Measurements from ENCODE around the gene WASHC3. TPM values are rescaled to one million over a fixed set of nuclear protein-coding genes. Genes with fewer than 3 reads are reported as not detected.

The WASHC3 gene
- total RNA-seq = 100 to 1,000 TPM in 1 of 4 donors, 10 to 100 TPM in 3; 80.4 to 106 (median 87.1) TPM

- Histone ChIP-seq H3K4me1 (peaks cover 0 to 20% (median 0%) of the 10 kb centered on the region in 3 donors), H3K36me3 (peaks cover 0 to 19% of the 10 kb centered on the region in 2 donors), H3K4me3 (peak within 1 kb of the TSS; percentile 76 to 99), H3K27me3 (no peaks in the 10 kb centered on the region), H3K27ac (peak within 1 kb of the TSS; percentile 87 to 92 (median 91)), H3K9me3 (no peaks in the 10 kb centered on the region)
- WGBS, 2 donors (ENCODE audit: low coverage in 1 of 2) = 3 to 7% methylated on average over 8 to 9 of the region's 44 CpGs
- TF ChIP-seq CTCF (IDR thresholded peaks at IDR 0.05) = peak in 1 of 4 experiments; percentile 6
- TF ChIP-seq POLR2A (IDR thresholded peaks at IDR 0.05) = peak; percentile 67 to 76
- no peak for TF ChIP-seq EP300 (IDR thresholded peaks at IDR 0.05)
- peak; percentile 83 for TF ChIP-seq POLR2AphosphoS5 (IDR thresholded peaks at IDR 0.05)
- peak; percentile 99 for ATAC-seq
Observed at GRCh38 chr12:102061560-102062418, at the start of gene WASHC3. TSS of gene WASHC3 (minus strand) at chr12:102061991. CDS start at chr12:102061962, 29 bp downstream.

DNA sequence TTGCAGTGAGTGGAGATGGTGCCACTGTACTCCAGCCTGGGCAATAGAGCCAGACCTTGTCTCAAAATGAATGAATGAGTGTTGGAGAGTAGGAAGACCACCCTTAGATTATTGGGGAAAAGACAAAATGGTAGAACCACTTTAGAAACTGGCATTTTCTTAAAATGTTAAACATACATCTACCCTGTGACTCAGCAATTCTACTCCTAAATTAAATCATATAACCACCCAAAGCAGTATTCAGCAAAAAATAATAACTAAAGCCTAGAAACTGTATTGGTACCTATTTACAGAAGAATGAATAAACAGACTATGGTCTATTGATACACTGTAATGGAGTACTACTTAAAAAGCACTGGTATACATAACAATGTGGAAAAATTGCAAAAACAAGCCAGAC, 49.0 kb upstream of the WASHC3 start:
- Histone ChIP-seq H3K4me3 (no peak overlapping the region), H3K4me1 (no peaks in the 10 kb centered on the region), H3K27ac (no peak overlapping the region), H3K9me3 (no peaks in the 10 kb centered on the region), H3K36me3 (peaks cover 0 to 70% of the 10 kb centered on the region in 2 donors), H3K27me3 (no peaks in the 10 kb centered on the region)
- TF ChIP-seq CTCF (IDR thresholded peaks at IDR 0.05) = no peak
- TF ChIP-seq EP300 (IDR thresholded peaks at IDR 0.05) = no peak
- TF ChIP-seq POLR2A (IDR thresholded peaks at IDR 0.05) = no peak
- no peak for TF ChIP-seq POLR2AphosphoS5 (IDR thresholded peaks at IDR 0.05)
- ATAC-seq = no peak

DNA sequence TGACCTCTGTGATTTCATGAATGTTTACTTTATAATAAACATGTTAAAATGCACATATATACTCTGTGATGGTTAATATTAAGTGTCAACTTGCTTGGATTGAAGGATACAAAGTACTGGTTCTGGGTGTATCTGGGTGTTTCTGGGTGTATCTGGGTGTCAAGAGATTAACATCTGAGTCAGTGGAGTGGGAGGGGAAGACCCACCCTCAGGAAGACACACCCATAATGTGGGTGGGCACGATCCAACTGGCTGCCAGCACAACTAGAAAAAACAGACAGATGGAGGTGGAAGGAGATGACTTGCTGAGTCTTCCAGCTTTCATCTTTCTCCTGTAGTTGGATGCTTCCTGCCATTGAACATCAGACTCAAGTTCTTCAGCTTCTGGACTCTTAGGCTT, 46.2 kb upstream of the WASHC3 start:
- 83% methylated on average over 1 of the region's 1 CpG for WGBS, 2 donors (ENCODE audit: low coverage in 1 of 2)
- H3K27ac ChIP-seq = no peak overlapping the region
- H3K4me3 ChIP-seq = no peak overlapping the region
- no peak for ATAC-seq
- no peaks in the 10 kb centered on the region for H3K9me3 ChIP-seq
- H3K27me3 ChIP-seq = no peaks in the 10 kb centered on the region
- no peaks in the 10 kb centered on the region for H3K4me1 ChIP-seq
- peaks cover 0 to 83% of the 10 kb centered on the region in 2 donors for H3K36me3 ChIP-seq
- TF ChIP-seq CTCF (IDR thresholded peaks at IDR 0.05) (no peak), EP300 (IDR thresholded peaks at IDR 0.05) (no peak), POLR2AphosphoS5 (IDR thresholded peaks at IDR 0.05) (no peak), POLR2A (IDR thresholded peaks at IDR 0.05) (no peak)

GRCh38 chr12:102106905-102107304, 45.1 kb upstream of the WASHC3 start:
- no peak overlapping the region for H3K27ac ChIP-seq
- no peak overlapping the region for H3K4me3 ChIP-seq
- no peak for ATAC-seq
- H3K27me3 ChIP-seq = no peaks in the 10 kb centered on the region
- TF ChIP-seq CTCF (IDR thresholded peaks at IDR 0.05) = no peak
- no peak for TF ChIP-seq POLR2AphosphoS5 (IDR thresholded peaks at IDR 0.05)
- no peak for TF ChIP-seq EP300 (IDR thresholded peaks at IDR 0.05)
- no peak for TF ChIP-seq POLR2A (IDR thresholded peaks at IDR 0.05)
- no peaks in the 10 kb centered on the region for H3K4me1 ChIP-seq
- no peaks in the 10 kb centered on the region for H3K9me3 ChIP-seq
- WGBS, 2 donors (ENCODE audit: low coverage in 1 of 2) = 96 to 100% methylated on average over 1 to 2 of the region's 3 CpGs
- peaks cover 0 to 81% of the 10 kb centered on the region in 2 donors for H3K36me3 ChIP-seq

DNA sequence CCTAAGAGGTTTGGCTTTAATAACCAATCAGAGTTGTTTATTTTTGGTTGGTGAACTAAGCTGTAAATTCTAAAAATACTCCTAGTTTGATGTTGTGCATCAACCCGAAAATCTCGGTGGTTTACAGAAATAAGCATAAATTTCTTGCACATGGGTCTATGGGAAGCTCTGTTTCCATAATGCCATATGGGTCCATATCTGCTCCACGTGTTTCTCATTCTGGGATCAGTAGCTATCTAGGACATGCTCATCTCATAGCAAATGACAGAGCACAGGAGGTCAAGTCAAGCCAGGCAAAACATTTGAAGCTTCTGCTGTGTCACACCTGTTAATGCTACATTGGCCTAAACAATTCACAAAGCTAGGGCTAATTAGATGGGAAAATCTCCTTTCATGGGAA, 35.1 kb upstream of the WASHC3 start:
- TF ChIP-seq CTCF (IDR thresholded peaks at IDR 0.05) (no peak), EP300 (IDR thresholded peaks at IDR 0.05) (no peak), POLR2A (IDR thresholded peaks at IDR 0.05) (no peak), POLR2AphosphoS5 (IDR thresholded peaks at IDR 0.05) (no peak)
- Histone ChIP-seq H3K27me3 (no peaks in the 10 kb centered on the region), H3K36me3 (peaks cover 0 to 40% of the 10 kb centered on the region in 2 donors), H3K9me3 (no peaks in the 10 kb centered on the region), H3K4me3 (no peak overlapping the region), H3K27ac (no peak overlapping the region), H3K4me1 (no peaks in the 10 kb centered on the region)
- no peak for ATAC-seq
- 82 to 91% methylated on average over 3 of the region's 3 CpGs for WGBS, 2 donors (ENCODE audit: low coverage in 1 of 2)
